ENCODE data around the gene BSG. TPM values are rescaled to one million over a fixed set of nuclear protein-coding genes. Genes with fewer than 3 reads are reported as not detected.
A peak's percentile ranks its signal among the peaks of the same experiment; 100 is the strongest.

BSG gene
- total and polyA plus RNA-seq, 9 of the 15 experiments (the other 6 are each of a cell fraction or from before 2014, with no cell fraction given): 4.6 to 495 (median 187) TPM

- TF ChIP-seq ZNF407 (IDR thresholded peaks at IDR 0.05; ENCODE audit: low read depth) (no peak), RBM22 (IDR thresholded peaks at IDR 0.05; ENCODE audit: low read depth, low read length, poor library complexity, severe bottlenecking) (no peak), NFATC3 (IDR thresholded peaks at IDR 0.05) (no peak), MYC (IDR thresholded peaks at IDR 0.05; ENCODE audit: low read depth, low read length) (no peak), MYC (CRISPR knock-in tag; IDR thresholded peaks at IDR 0.05; ENCODE audit: borderline replicate concordance, low read depth) (no peak), RBM15 (IDR thresholded peaks at IDR 0.05; ENCODE audit: insufficient read depth, low read length) (no peak), RCOR1 (IDR thresholded peaks at IDR 0.05; ENCODE audit: borderline replicate concordance in 1 of 2, low read depth in 2 of 2, low read length in 2 of 2) (peak in 1 of 2 experiments; percentile 7; a peak in 1 of 4 replicates), HDAC2 (IDR thresholded peaks at IDR 0.05) (peak; percentile 73; the same call in 1 of the 2 replicates), EP400 (IDR thresholded peaks at IDR 0.05) (no peak), ELF4 (CRISPR knock-in tag; IDR thresholded peaks at IDR 0.05) (no peak), ZNF41 (CRISPR knock-in tag; conservative IDR thresholded peaks at IDR 0.05) (no peak), ZBTB7A (IDR thresholded peaks at IDR 0.05; ENCODE audit: borderline replicate concordance, control insufficient read depth, low read depth, low read length) (peak; percentile 47; the same call in 1 of the 2 replicates), KDM2B (CRISPR knock-in tag; IDR thresholded peaks at IDR 0.05) (peak; percentile 38; the same call in 1 of the 2 replicates), SMAD4 (CRISPR knock-in tag; conservative IDR thresholded peaks at IDR 0.05) (peak; percentile 31; the same call in 1 of the 2 replicates), HIVEP1 (CRISPR knock-in tag; IDR thresholded peaks at IDR 0.05) (no peak), HMGXB4 (CRISPR knock-in tag; IDR thresholded peaks at IDR 0.05) (no peak)
Measured at GRCh38 chr19:591099-591958, 18.9 kb downstream of the BSG start (continued).
